Measurements from ENCODE around the gene UBE3D.
"Not testable (repeated sequence)": the region's sequence is repeated elsewhere in the genome, so short reads cannot be mapped to it uniquely, and the experiment has no call there.

Gene UBE3D

GRCh38 chr6:82971877-82972460 is 93.7 kb downstream of the UBE3D start:
- Mint-ChIP-seq H3K27ac (no peak overlapping the region), H3K36me3 (ENCODE audit: low read depth) (peaks cover 3% of the 10 kb centered on the region), H3K9me3 (no peaks in the 10 kb centered on the region), H3K4me1 (ENCODE audit: low read depth) (no peaks in the 10 kb centered on the region), H3K4me3 (no peak overlapping the region), H3K27me3 (no peaks in the 10 kb centered on the region)

- Mint-ChIP-seq H3K27ac (no peak overlapping the region), H3K36me3 (ENCODE audit: low read depth) (peaks cover 5% of the 10 kb centered on the region), H3K4me1 (ENCODE audit: low read depth) (no peaks in the 10 kb centered on the region), H3K9me3 (no peaks in the 10 kb centered on the region), H3K4me3 (no peak overlapping the region), H3K27me3 (no peaks in the 10 kb centered on the region)
Measured at GRCh38 chr6:82970839-82971238, 94.8 kb downstream of the UBE3D start.

- no peaks in the 10 kb centered on the region for H3K27me3 Mint-ChIP-seq
Measured at GRCh38 chr6:82968708-82969107, 96.9 kb downstream of the UBE3D start.

GRCh38 chr6:82963191-82963925 is 102.3 kb downstream of the UBE3D start:
- no peaks in the 10 kb centered on the region for H3K9me3 Mint-ChIP-seq
- no peaks in the 10 kb centered on the region for H3K27me3 Mint-ChIP-seq
- H3K4me3 Mint-ChIP-seq = no peak overlapping the region
- no peaks in the 10 kb centered on the region for H3K4me1 Mint-ChIP-seq (ENCODE audit: low read depth)
- H3K36me3 Mint-ChIP-seq (ENCODE audit: low read depth) = peaks cover 15% of the 10 kb centered on the region
- no peak overlapping the region for H3K27ac Mint-ChIP-seq

More at GRCh38 chr6:82968708-82969107, 96.9 kb downstream of the UBE3D start:
- H3K9me3 Mint-ChIP-seq = no peaks in the 10 kb centered on the region
- no peak overlapping the region for H3K27ac Mint-ChIP-seq
- no peak overlapping the region for H3K4me3 Mint-ChIP-seq
- H3K4me1 Mint-ChIP-seq (ENCODE audit: low read depth) = no peaks in the 10 kb centered on the region
- peaks cover 5% of the 10 kb centered on the region for H3K36me3 Mint-ChIP-seq (ENCODE audit: low read depth)

GRCh38 chr6:82959385-82959941 is 106.2 kb downstream of the UBE3D start:
- Mint-ChIP-seq H3K9me3 (no peaks in the 10 kb centered on the region), H3K27me3 (no peaks in the 10 kb centered on the region), H3K4me1 (ENCODE audit: low read depth) (no peaks in the 10 kb centered on the region), H3K27ac (no peak overlapping the region), H3K4me3 (no peak overlapping the region), H3K36me3 (ENCODE audit: low read depth) (peaks cover 27% of the 10 kb centered on the region)

DNA sequence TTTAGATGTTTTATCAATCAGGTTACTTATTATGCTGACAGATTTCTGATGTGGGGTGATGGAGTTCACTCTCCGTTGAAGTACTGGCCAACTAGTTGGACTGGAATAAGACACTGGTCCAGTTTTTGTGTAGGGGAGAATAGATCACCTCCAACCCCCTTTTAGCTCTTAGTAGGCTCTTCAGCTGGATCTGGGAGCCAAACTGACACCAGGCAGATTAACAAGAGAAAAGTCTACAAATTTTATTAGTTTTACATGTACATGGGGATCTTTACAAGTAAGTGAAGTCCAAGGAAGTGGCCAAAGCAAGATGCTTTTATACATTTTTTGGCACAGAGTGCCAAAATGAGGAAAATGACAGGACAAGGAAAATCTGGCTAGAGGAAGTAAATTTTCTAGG is 107.1 kb downstream of the UBE3D start:
- H3K36me3 Mint-ChIP-seq (ENCODE audit: low read depth) = peaks cover 33% of the 10 kb centered on the region
- no peaks in the 10 kb centered on the region for H3K4me1 Mint-ChIP-seq (ENCODE audit: low read depth)
- H3K27ac Mint-ChIP-seq = no peak overlapping the region
- H3K27me3 Mint-ChIP-seq = no peaks in the 10 kb centered on the region
- H3K4me3 Mint-ChIP-seq = no peak overlapping the region
- H3K9me3 Mint-ChIP-seq = no peaks in the 10 kb centered on the region

DNA sequence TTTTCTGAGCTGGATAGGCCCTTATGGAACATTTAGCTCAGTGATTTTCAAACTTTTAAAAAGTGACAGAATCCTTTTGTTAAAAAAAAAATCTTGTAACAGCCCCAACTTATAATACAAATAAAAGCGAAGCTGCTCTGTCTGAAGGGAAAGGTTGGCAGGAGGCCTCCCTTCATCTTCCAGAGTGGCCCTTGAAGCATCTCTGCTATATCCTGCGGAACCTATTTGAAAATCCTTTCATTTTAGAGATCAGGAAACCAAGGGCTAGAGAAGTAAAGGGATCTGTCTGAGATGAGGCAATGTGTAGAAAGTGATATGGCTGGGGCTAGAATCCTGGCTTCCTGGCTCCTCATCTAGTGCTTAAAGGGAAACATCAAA is 107.8 kb downstream of the UBE3D start:
- Mint-ChIP-seq H3K36me3 (ENCODE audit: low read depth) (peaks cover 36% of the 10 kb centered on the region), H3K9me3 (no peaks in the 10 kb centered on the region), H3K27ac (no peak overlapping the region), H3K4me3 (no peak overlapping the region), H3K4me1 (ENCODE audit: low read depth) (no peaks in the 10 kb centered on the region), H3K27me3 (no peaks in the 10 kb centered on the region)

DNA sequence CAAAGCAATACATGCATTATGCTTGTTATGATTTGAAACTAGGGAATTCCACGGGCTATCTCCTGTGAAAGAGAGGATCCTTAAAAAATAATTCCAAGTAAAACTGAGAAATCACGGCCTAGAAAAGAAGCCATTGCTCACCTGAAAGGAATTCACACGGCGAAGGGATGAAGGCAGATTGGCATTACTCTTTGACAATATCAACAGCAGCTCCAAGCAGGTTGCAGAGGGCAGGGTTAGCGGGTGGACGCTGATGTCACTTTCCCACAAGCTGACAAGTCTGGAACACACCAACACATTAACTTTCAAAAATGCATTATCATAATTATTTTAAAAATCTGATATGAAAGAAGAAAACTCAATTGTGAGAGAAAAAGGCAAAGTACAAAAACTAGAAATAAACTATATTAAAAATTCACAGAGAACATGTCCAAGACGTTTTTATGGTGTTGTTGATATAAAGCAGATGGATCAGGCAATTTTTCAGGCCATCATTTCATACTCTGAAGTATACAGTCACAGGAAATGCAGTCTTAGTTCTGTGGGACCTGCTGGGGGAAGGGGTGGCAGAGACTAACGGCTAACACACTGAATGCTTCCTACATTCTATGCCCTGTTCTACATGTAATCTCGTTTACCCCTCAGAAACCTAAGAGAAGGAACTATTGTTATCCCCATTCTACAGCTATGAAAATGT is 108.3 kb downstream of the UBE3D start:
- Mint-ChIP-seq H3K36me3 (ENCODE audit: low read depth) (peaks cover 36% of the 10 kb centered on the region), H3K27me3 (no peaks in the 10 kb centered on the region), H3K27ac (no peak overlapping the region), H3K4me3 (no peak overlapping the region), H3K4me1 (ENCODE audit: low read depth) (no peaks in the 10 kb centered on the region), H3K9me3 (no peaks in the 10 kb centered on the region)

DNA sequence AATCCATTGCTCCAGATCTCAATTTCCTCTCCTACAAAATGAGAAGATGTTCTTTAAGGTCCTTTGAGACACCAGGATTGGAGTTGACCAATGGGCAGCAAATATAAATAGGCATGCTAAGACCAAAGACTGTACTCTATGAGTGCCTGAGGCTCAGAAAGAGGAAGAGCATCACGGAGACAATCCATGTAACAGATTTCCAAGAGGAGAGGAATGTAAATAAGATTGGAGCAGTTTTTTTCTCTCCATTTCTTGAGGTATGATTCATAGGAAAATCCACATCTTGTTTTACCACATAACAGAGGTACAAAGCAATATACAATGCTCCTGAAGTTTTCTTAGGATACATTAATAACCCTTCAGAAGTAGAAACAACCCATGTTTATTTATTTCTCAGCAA is 109.8 kb downstream of the UBE3D start:
- no peak overlapping the region for H3K4me3 Mint-ChIP-seq
- H3K36me3 Mint-ChIP-seq (ENCODE audit: low read depth) = peaks cover 45% of the 10 kb centered on the region
- H3K27ac Mint-ChIP-seq = no peak overlapping the region
- no peaks in the 10 kb centered on the region for H3K4me1 Mint-ChIP-seq (ENCODE audit: low read depth)
- H3K27me3 Mint-ChIP-seq = no peaks in the 10 kb centered on the region
- no peaks in the 10 kb centered on the region for H3K9me3 Mint-ChIP-seq

- H3K9me3 Mint-ChIP-seq = no peaks in the 10 kb centered on the region
- H3K27ac Mint-ChIP-seq = no peak overlapping the region
- no peaks in the 10 kb centered on the region for H3K4me1 Mint-ChIP-seq (ENCODE audit: low read depth)
- no peaks in the 10 kb centered on the region for H3K27me3 Mint-ChIP-seq
- no peak overlapping the region for H3K4me3 Mint-ChIP-seq
- H3K36me3 Mint-ChIP-seq (ENCODE audit: low read depth) = peaks cover 52% of the 10 kb centered on the region
Measured at GRCh38 chr6:82954937-82955577, 110.6 kb downstream of the UBE3D start.

GRCh38 chr6:82954356-82954755 is 111.3 kb downstream of the UBE3D start:
- Mint-ChIP-seq H3K27me3 (no peaks in the 10 kb centered on the region), H3K9me3 (no peaks in the 10 kb centered on the region), H3K27ac (no peak overlapping the region), H3K4me3 (no peak overlapping the region), H3K36me3 (ENCODE audit: low read depth) (peaks cover 59% of the 10 kb centered on the region), H3K4me1 (ENCODE audit: low read depth) (no peaks in the 10 kb centered on the region)

GRCh38 chr6:82953871-82954270 is 111.8 kb downstream of the UBE3D start:
- Mint-ChIP-seq H3K4me3 (no peak overlapping the region), H3K9me3 (peaks cover 3% of the 10 kb centered on the region), H3K27me3 (no peaks in the 10 kb centered on the region), H3K4me1 (ENCODE audit: low read depth) (no peaks in the 10 kb centered on the region), H3K36me3 (ENCODE audit: low read depth) (peaks cover 59% of the 10 kb centered on the region), H3K27ac (no peak overlapping the region)

DNA sequence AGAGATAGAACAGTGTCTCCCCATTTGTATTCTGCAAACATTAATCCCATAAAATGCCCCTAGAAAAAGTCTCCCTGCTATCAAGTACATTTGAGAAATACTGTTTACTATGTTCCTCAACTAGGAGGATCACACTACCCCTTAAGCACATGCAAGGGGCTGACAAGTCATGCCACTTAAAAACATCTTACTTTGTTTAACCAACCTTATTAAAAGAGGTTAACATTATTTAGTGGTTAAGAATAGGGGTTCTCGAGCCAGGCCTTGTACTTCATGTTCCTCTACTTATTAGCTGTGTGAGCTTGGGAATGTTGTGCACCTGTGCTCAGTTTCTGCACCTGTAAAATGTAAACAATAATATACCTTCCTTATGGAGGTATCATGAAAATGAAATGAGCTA is 113.7 kb downstream of the UBE3D start:
- Mint-ChIP-seq H3K36me3 (ENCODE audit: low read depth) (peaks cover 62% of the 10 kb centered on the region), H3K4me3 (no peak overlapping the region), H3K4me1 (ENCODE audit: low read depth) (no peaks in the 10 kb centered on the region), H3K27ac (no peak overlapping the region), H3K9me3 (peaks cover 15% of the 10 kb centered on the region), H3K27me3 (no peaks in the 10 kb centered on the region)

- H3K9me3 Mint-ChIP-seq = peaks cover 15% of the 10 kb centered on the region
- no peak overlapping the region for H3K27ac Mint-ChIP-seq
- no peaks in the 10 kb centered on the region for H3K27me3 Mint-ChIP-seq
- no peaks in the 10 kb centered on the region for H3K4me1 Mint-ChIP-seq (ENCODE audit: low read depth)
- peaks cover 60% of the 10 kb centered on the region for H3K36me3 Mint-ChIP-seq (ENCODE audit: low read depth)
- H3K4me3 Mint-ChIP-seq = no peak overlapping the region
Measured at GRCh38 chr6:82951389-82951788, 114.3 kb downstream of the UBE3D start.

DNA sequence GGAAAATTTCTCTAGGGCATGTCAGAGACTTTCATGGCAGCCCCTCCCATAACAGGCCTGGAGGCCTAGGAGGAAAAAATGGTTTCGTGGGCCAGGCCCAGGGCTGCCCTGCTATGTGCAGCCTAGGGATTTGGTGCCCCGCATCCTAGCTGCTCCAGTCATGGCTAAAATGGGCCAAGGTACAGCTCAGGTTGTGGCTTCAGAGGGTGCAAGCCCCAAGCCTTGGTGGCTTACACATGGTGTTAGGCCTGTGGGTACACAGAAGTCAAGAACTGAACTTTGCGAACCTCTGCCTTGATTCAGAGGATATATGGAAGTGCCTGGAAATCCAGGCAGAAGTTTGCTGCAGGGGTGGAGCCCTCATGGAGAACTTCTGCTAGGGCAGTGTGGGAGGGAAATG is 134.7 kb downstream of the UBE3D start:
- Mint-ChIP-seq H3K36me3 (ENCODE audit: low read depth) (peaks cover 78% of the 10 kb centered on the region), H3K9me3 (peaks cover 30% of the 10 kb centered on the region)
- not testable (repeated sequence) for H3K4me3 Mint-ChIP-seq; H3K27ac Mint-ChIP-seq; H3K4me1 Mint-ChIP-seq (ENCODE audit: low read depth); H3K27me3 Mint-ChIP-seq

All from stimulated activated naive CD8-positive, alpha-beta T cell treated with anti-CD3 and anti-CD28 coated beads, Interleukin-15, Interleukin-2, amounts not matched to agents 100 ng/mL and 50 ng/mL, for 24 hours (primary cell).